ENCODE data around the gene GPR39.

DNA sequence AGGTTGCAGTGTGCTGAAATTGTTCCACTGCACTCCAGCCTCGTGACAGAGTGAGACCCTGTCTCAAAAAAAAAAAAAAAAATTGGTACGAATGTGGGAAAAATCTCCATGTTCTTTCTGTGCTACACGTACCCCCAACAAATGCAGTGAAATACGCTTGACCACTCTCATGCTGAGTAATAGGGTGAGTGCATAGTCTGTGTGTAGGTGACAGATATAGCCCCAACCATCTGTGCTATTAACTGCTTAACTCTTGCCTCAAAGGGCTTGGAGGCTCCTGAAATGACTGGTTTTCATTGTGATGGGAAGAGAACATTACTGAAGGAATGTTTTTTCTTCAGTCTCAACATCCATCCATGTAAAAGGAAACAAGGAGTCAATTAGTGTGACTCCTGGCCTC, 237.7 kb downstream of the GPR39 start:
- TF ChIP-seq, protein P1, sequence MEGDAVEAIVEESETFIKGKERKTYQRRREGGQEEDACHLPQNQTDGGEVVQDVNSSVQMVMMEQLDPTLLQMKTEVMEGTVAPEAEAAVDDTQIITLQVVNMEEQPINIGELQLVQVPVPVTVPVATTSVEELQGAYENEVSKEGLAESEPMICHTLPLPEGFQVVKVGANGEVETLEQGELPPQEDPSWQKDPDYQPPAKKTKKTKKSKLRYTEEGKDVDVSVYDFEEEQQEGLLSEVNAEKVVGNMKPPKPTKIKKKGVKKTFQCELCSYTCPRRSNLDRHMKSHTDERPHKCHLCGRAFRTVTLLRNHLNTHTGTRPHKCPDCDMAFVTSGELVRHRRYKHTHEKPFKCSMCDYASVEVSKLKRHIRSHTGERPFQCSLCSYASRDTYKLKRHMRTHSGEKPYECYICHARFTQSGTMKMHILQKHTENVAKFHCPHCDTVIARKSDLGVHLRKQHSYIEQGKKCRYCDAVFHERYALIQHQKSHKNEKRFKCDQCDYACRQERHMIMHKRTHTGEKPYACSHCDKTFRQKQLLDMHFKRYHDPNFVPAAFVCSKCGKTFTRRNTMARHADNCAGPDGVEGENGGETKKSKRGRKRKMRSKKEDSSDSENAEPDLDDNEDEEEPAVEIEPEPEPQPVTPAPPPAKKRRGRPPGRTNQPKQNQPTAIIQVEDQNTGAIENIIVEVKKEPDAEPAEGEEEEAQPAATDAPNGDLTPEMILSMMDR (IDR thresholded peaks at IDR 0.05) = no peak
- no peak for TF ChIP-seq ZFX (IDR thresholded peaks at IDR 0.05; ENCODE audit: borderline replicate concordance)

Data from 22Rv1 (cell line).